ENCODE data around the gene DARS2. TPM values are rescaled to one million over a fixed set of nuclear protein-coding genes. Genes with fewer than 3 reads are reported as not detected.

DARS2 gene
- polyA plus RNA-seq, 3 donors, result 3.2 to 8.2 (median 6.2) TPM

DNA sequence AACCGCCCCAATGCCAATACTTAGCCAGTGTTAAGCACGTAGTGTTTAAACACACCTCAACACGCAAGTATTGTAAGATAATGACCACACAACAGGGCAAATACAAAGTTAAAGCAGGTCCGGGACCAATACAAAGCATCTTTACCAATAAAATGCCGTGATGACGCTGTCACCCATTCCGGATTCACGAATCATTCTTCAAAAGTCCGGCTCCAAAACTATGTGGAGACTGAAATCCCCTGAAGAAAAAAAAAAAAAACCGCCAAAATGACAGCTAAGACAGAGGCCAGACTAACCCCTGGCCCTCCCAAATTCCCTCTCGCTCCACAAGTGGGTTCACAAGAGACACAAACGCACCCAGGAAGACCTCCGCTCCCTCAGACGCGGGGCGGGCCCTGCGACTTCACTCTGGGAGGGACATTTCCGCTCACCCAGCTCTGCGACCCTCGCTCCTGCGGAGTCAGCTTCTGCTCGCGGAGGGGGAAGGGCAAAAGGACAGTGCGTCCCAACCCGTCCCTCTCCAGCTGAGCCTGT is 625 bp upstream of the DARS2 start:
- no peaks in the 10 kb centered on the region for H4K20me1 ChIP-seq (ENCODE audit: insufficient read depth, low read length)
- peaks cover 3 to 21% of the 10 kb centered on the region in 2 donors for H3K36me3 Mint-ChIP-seq
- no peak for TF ChIP-seq CTCF (IDR thresholded peaks at IDR 0.05)
- peak overlapping the region; percentile 99 for H3K4me3 Mint-ChIP-seq
- no peaks in the 10 kb centered on the region for H3K27me3 ChIP-seq (ENCODE audit: control insufficient read depth in 2 of 2, insufficient read depth in 2 of 2, low read length in 2 of 2)
- peaks cover 15 to 26% of the 10 kb centered on the region in 2 donors for H3K4me1 ChIP-seq (ENCODE audit: control insufficient read depth in 1 of 2, insufficient read depth in 2 of 2, low read length in 2 of 2)
- H3K4me1 Mint-ChIP-seq, result peaks cover 39% of the 10 kb centered on the region
- intact Hi-C loops (cut with micrococcal nuclease), result loop anchor here (1.0 to 5.0 kb wide), 6 partner anchors 44 to 1077 kb away; partner anchors contain the start of genes PRDX6 (in 2 of the 2) and ZBTB37 (in 1 of the 2)
- H3K36me3 ChIP-seq (replicated peaks in 1 of 2; ENCODE audit: control insufficient read depth in 1 of 2, insufficient read depth in 2 of 2, low read length in 2 of 2), result peaks cover 6 to 14% of the 10 kb centered on the region in 2 donors
- H3K4me2 ChIP-seq (replicated peaks; ENCODE audit: extremely low read depth, low read length, poor library complexity, severe bottlenecking), result peak overlapping the region; percentile 91
- H3K9me3 Mint-ChIP-seq, result no peaks in the 10 kb centered on the region
- DNase-seq, result no peak
- H3K4me3 ChIP-seq (replicated peaks in 1 of 3; ENCODE audit: low read depth in 2 of 3, low read length in 3 of 3), result peak overlapping the region; percentile 70 to 99 (median 92)
- peaks cover 63% of the 10 kb centered on the region for H3K79me2 ChIP-seq (ENCODE audit: insufficient read depth, low read length)
- WGBS (ENCODE audit: insufficient coverage), result 0% methylated on average over 23 of the region's 25 CpGs
- H3K27me3 Mint-ChIP-seq (ENCODE audit: low read depth in 3 of 3), result no peaks in the 10 kb centered on the region
- H3K9me3 ChIP-seq (replicated peaks in 1 of 2; ENCODE audit: control insufficient read depth in 1 of 2, insufficient read depth in 1 of 2, low read length in 2 of 2), result no peaks in the 10 kb centered on the region
- peak overlapping the region; percentile 91 for H2AFZ ChIP-seq (ENCODE audit: insufficient read depth, low read depth, low read length, poor library complexity, severe bottlenecking)
- peak overlapping the region; percentile 86 for H3K9ac ChIP-seq (ENCODE audit: insufficient read depth, low read length, poor library complexity, severe bottlenecking)
- H3K27ac ChIP-seq (ENCODE audit: low read depth in 1 of 2, low read length in 2 of 2), result peak overlapping the region; percentile 91 to 93
- H3K27ac Mint-ChIP-seq, result peak overlapping the region; percentile 97 to 100 (median 99)

DNA sequence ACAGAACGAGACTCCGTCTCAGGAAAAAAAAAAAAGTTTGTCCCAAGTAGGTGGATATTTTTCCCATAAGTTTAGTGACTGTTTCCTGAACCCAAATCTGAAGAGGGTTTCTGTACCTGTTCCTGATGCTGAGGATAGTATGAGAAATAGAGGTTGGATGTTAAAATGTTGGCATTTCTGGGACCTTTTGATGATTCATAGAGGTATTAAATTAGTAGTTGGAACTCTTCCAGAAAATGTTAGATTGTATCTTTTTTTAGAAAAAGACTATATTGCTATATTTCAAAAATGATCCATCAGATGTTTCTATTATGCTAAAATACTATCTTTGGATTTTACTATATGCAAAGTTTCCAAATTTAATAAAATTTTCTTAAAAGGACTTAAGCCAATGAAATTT is 3.1 kb downstream of the DARS2 start:
- Mint-ChIP-seq H3K4me1 (peaks cover 26% of the 10 kb centered on the region), H3K36me3 (peaks cover 25 to 33% of the 10 kb centered on the region in 2 donors), H3K27me3 (ENCODE audit: low read depth in 3 of 3) (no peaks in the 10 kb centered on the region), H3K27ac (peak overlapping the region in 1 of 7 donors; percentile 36), H3K9me3 (no peaks in the 10 kb centered on the region), H3K4me3 (no peak overlapping the region)
- Histone ChIP-seq H4K20me1 (ENCODE audit: insufficient read depth, low read length) (no peaks in the 10 kb centered on the region), H3K27ac (ENCODE audit: low read depth in 1 of 2, low read length in 2 of 2) (no peak overlapping the region), H3K9ac (ENCODE audit: insufficient read depth, low read length, poor library complexity, severe bottlenecking) (no peak overlapping the region), H3K9me3 (replicated peaks in 1 of 2; ENCODE audit: control insufficient read depth in 1 of 2, insufficient read depth in 1 of 2, low read length in 2 of 2) (no peaks in the 10 kb centered on the region), H3K4me2 (replicated peaks; ENCODE audit: extremely low read depth, low read length, poor library complexity, severe bottlenecking) (no peak overlapping the region), H3K79me2 (ENCODE audit: insufficient read depth, low read length) (peaks cover 25% of the 10 kb centered on the region), H3K4me1 (ENCODE audit: control insufficient read depth in 1 of 2, insufficient read depth in 2 of 2, low read length in 2 of 2) (peaks cover 15 to 26% of the 10 kb centered on the region in 2 donors), H3K36me3 (replicated peaks in 1 of 2; ENCODE audit: control insufficient read depth in 1 of 2, insufficient read depth in 2 of 2, low read length in 2 of 2) (peaks cover 17 to 30% of the 10 kb centered on the region in 2 donors), H3K27me3 (ENCODE audit: control insufficient read depth in 2 of 2, insufficient read depth in 2 of 2, low read length in 2 of 2) (no peaks in the 10 kb centered on the region), H2AFZ (ENCODE audit: insufficient read depth, low read depth, low read length, poor library complexity, severe bottlenecking) (no peak overlapping the region), H3K4me3 (replicated peaks in 1 of 3; ENCODE audit: low read depth in 2 of 3, low read length in 3 of 3) (no peak overlapping the region)
- intact Hi-C loops (cut with micrococcal nuclease), result loop anchor here in 1 of 2 donors (5.0 kb wide), 2 partner anchors 40 to 1085 kb away; partner anchors contain the start of genes GAS5 and ZBTB37
- 36% methylated on average over 2 of the region's 2 CpGs for WGBS (ENCODE audit: insufficient coverage)
- no peak for TF ChIP-seq CTCF (IDR thresholded peaks at IDR 0.05)
- DNase-seq, result no peak

Data from CD14-positive monocyte (primary cell).